Thyroid gland (tissue), 4 donors: ENCODE measurements around the gene IGFBP3. TPM values are rescaled to one million over a fixed set of nuclear protein-coding genes. Genes with fewer than 3 reads are reported as not detected.

ENCODE experiments used
- DNase-seq, 2 donors: peaks; one replicate each; pipeline ENCODE4 v3.0.0-alpha.2; 2019
- H3K27ac ChIP-seq, 3 donors: fragments of 200-600 bp; sonication (generic); 1 replicate in 2 of 3; 2 replicates in 1 of 3; pipeline ENCODE4 v1.5.1; 2016 to 2019; ENCODE audit warnings: mild to moderate bottlenecking in 1 of 3, moderate library complexity in 1 of 3
- H3K27me3 ChIP-seq: fragments of 200-600 bp; sonication (generic); one replicate; pipeline ENCODE4 v1.5.1; 2019
- H3K36me3 ChIP-seq, 2 donors: fragments of 200-600 bp; sonication (generic); one replicate each; pipeline ENCODE4 v1.5.1; 2016 to 2019
- H3K4me1 ChIP-seq, 2 donors: fragments of 200-600 bp; sonication (generic); one replicate each; pipeline ENCODE4 v1.5.1; 2017 to 2019
- H3K4me3 ChIP-seq, 3 donors: fragments of 200-600 bp; sonication (generic); replicated peaks in 1 of 3; 1 replicate in 2 of 3; 2 replicates in 1 of 3; pipeline ENCODE4 v1.5.1; 2016; ENCODE audit warnings: mild to moderate bottlenecking in 1 of 3
- H3K9me3 ChIP-seq: fragments of 200-600 bp; sonication (generic); one replicate; pipeline ENCODE4 v1.5.1; 2017
- CTCF ChIP-seq, 6 experiments: fragments of 200-600 bp in 3 of 6; fragments of 450-650 bp in 3 of 6; sonication (generic) in 3 of 6; IDR thresholded peaks; one replicate each; pipeline ENCODE4 v1.5.1; 2016 to 2019; ENCODE audit warnings: antibody characterized with exemption in 6 of 6, mild to moderate bottlenecking in 2 of 6, inconsistent platforms in 1 of 6, moderate library complexity in 1 of 6
- POLR2A ChIP-seq, 2 donors: fragments of 450-650 bp; IDR thresholded peaks; one replicate each; pipeline ENCODE4 v1.6.1; 2017; ENCODE audit warnings: antibody characterized with exemption in 2 of 2, mild to moderate bottlenecking in 2 of 2, moderate library complexity in 1 of 2
- WGBS, 2 donors: methylation state at CpG; one replicate each; pipeline ENCODE4 v1.1.5; 2017; 5-methylcytosine and 5-hydroxymethylcytosine counted together
- intact Hi-C: fragments of 100-400 bp; cut with DNase I; formaldehyde crosslinking; loops from one replicate; pipeline ENCODE4 v1.15.1; 2023
- total RNA-seq, 4 donors: library from RNA; depleted of rRNA; stranded (reverse); fragments of >200 nt; gene quantifications; one replicate each; pipeline ENCODE4 v1.2.3, GENCODE V29; 2016

Gene IGFBP3
- total RNA-seq, 4 donors from 2014 or later = 37.9 to 95.1 (median 58.7) TPM

DNA sequence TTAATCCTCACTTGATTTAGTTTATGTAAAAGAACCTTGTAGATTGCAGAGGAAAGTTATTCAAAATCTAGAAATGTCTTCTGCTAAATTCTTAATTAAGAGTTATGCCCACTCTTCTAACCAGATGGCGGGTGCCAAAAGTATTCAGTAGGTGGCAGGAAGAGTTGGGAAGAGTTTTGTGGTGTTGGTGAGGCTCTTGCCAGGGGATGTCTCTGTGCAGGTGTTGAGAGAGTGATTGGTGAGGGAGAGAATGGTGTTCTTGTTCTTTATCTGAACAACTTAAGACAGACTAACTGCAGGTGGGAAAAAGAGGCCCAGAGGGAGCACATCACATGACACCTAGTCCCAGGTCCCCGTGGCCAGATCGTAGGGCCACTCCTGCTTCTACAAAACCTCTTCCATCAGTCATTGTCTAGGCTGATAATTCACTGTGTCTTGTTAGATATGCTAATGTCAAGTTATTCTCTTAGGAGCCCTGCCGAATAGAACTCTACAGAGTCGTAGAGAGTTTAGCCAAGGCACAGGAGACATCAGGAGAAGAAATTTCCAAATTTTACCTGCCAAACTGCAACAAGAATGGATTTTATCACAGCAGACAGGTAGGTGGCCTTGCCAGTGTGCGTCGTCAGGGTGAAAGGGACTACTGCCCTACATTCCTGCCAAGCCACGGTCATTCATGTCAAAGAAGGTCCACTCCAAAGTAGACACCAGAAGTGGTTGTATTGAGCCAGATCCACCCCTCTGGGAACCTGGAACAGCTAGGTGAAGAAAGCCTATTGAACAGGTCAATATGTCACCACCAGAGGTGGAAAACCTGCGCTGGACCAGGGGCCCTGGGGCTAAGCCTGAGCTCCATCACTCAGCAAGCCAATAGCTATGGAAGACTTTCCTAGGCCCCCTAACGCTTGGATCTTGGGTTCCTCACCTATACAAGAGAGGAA is 29.3 kb downstream of the IGFBP3 start:
- Histone ChIP-seq H3K4me3 (no peak overlapping the region), H3K27ac (no peak overlapping the region), H3K36me3 (no peaks in the 10 kb centered on the region), H3K4me1 (peaks cover 0 to 10% of the 10 kb centered on the region in 2 donors), H3K9me3 (no peaks in the 10 kb centered on the region), H3K27me3 (peaks cover 11% of the 10 kb centered on the region)
- WGBS, 2 donors = 79 to 81% methylated on average over 10 of the region's 10 CpGs
- intact Hi-C loops = no loop called here
- no peak for DNase-seq
- no peak for TF ChIP-seq CTCF (IDR thresholded peaks at IDR 0.05)
- TF ChIP-seq POLR2A (IDR thresholded peaks at IDR 0.05) = no peak

GRCh38 chr7:45890902-45891461 is 30.1 kb downstream of the IGFBP3 start:
- 41 to 42% methylated on average over 6 of the region's 6 CpGs for WGBS, 2 donors
- peaks cover 11% of the 10 kb centered on the region for H3K27me3 ChIP-seq
- no peaks in the 10 kb centered on the region for H3K9me3 ChIP-seq
- intact Hi-C loops = no loop called here
- no peak overlapping the region for H3K4me3 ChIP-seq
- peaks cover 0 to 10% of the 10 kb centered on the region in 2 donors for H3K4me1 ChIP-seq
- no peaks in the 10 kb centered on the region for H3K36me3 ChIP-seq
- H3K27ac ChIP-seq = no peak overlapping the region
- peak in 4 of 6 experiments; percentile 28 to 66 (median 56) for TF ChIP-seq CTCF (IDR thresholded peaks at IDR 0.05)
- no peak for TF ChIP-seq POLR2A (IDR thresholded peaks at IDR 0.05)
- DNase-seq = no peak

DNA sequence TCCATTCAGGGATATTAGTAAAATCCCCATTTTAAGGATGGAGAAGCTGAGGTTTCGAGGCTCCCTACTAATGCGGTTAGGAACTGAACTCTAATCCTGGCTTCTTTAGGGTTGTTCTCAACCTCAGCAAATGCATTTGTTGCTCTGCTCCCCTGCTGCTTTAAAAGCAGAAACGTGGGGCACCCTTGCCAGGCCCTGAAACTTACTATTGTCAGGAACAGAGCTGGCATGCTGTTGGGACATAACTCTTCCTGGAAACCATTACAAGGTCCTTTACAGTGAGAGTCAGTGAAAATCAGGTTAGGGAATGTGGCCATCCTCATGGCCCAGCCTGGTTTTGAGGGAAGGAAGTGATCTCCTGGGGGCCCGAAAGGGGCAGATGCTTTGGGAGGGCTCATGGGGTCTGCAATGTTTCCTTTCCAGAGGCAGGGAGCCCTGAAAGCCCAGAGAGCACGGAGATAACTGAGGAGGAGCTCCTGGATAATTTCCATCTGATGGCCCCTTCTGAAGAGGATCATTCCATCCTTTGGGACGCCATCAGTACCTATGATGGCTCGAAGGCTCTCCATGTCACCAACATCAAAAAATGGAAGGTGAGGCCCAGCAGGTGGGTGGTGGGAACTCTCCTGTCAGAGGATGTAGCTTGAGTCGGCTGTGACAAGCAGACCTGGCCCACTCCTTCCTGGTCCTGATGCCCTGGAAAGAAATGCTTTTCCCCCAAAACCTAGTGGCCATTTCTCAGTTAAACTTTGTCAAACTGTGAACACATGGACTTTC is 30.8 kb downstream of the IGFBP3 start:
- intact Hi-C loops = no loop called here
- Histone ChIP-seq H3K9me3 (no peaks in the 10 kb centered on the region), H3K27me3 (peaks cover 11% of the 10 kb centered on the region), H3K4me3 (no peak overlapping the region), H3K36me3 (no peaks in the 10 kb centered on the region), H3K4me1 (peaks cover 0 to 10% of the 10 kb centered on the region in 2 donors), H3K27ac (no peak overlapping the region)
- 85 to 94% methylated on average over 8 of the region's 8 CpGs for WGBS, 2 donors
- no peak for TF ChIP-seq POLR2A (IDR thresholded peaks at IDR 0.05)
- no peak for TF ChIP-seq CTCF (IDR thresholded peaks at IDR 0.05)
- no peak for DNase-seq

GRCh38 chr7:45889367-45890067 is 31.6 kb downstream of the IGFBP3 start:
- Histone ChIP-seq H3K27me3 (peaks cover 11% of the 10 kb centered on the region), H3K9me3 (no peaks in the 10 kb centered on the region), H3K36me3 (no peaks in the 10 kb centered on the region), H3K27ac (no peak overlapping the region), H3K4me3 (no peak overlapping the region), H3K4me1 (peaks cover 0 to 10% of the 10 kb centered on the region in 2 donors)
- 70 to 73% methylated on average over 8 of the region's 8 CpGs for WGBS, 2 donors
- TF ChIP-seq CTCF (IDR thresholded peaks at IDR 0.05) = no peak
- TF ChIP-seq POLR2A (IDR thresholded peaks at IDR 0.05) = no peak
- no peak for DNase-seq
- intact Hi-C loops = no loop called here
